Measurements from ENCODE around the gene SUPT3H.

SUPT3H gene

GRCh38 chr6:45351076-45351475 is 26.7 kb downstream of the SUPT3H start:
- H3K4me3 ChIP-seq (ENCODE audit: low read length) = no peak overlapping the region
- H3K36me3 ChIP-seq (ENCODE audit: control insufficient read depth, insufficient read depth, low read length) = no peaks in the 10 kb centered on the region
- no peak overlapping the region for H3K9ac ChIP-seq (ENCODE audit: low read length)
- no peaks in the 10 kb centered on the region for H3K4me1 ChIP-seq (ENCODE audit: control insufficient read depth, insufficient read depth, low read length)
- H3K27ac ChIP-seq (ENCODE audit: low read depth, low read length) = no peak overlapping the region
- no peaks in the 10 kb centered on the region for H3K27me3 ChIP-seq (ENCODE audit: control insufficient read depth, insufficient read depth, low read length)

DNA sequence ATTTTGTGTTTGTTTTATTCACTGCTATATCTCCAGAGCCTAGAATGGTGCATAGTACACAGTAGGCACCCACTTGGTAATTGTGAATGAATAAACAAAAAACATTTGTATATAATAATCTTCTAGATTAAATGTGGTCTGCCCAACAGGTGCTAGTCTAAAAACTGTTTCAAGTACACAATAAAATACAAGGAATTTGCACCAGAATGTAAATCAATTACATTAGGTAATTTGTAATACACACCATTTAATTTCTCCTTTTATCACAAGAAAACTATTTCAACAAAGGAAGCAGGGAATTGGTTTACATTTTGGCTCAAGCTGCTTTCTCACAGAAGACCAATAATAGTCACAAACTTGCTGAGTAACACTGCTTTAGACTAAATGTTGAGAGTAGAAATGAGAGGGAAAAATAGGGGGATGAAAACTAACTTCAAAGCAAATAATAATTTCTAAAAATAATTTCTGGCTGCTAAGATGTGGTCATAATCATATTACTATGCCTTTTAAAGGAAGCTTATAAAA is 27.5 kb downstream of the SUPT3H start:
- no peak overlapping the region for H3K9ac ChIP-seq (ENCODE audit: low read length)
- no peak overlapping the region for H3K27ac ChIP-seq (ENCODE audit: low read depth, low read length)
- H3K4me1 ChIP-seq (ENCODE audit: control insufficient read depth, insufficient read depth, low read length) = no peaks in the 10 kb centered on the region
- no peaks in the 10 kb centered on the region for H3K27me3 ChIP-seq (ENCODE audit: control insufficient read depth, insufficient read depth, low read length)
- H3K4me3 ChIP-seq (ENCODE audit: low read length) = no peak overlapping the region
- H3K36me3 ChIP-seq (ENCODE audit: control insufficient read depth, insufficient read depth, low read length) = no peaks in the 10 kb centered on the region

DNA sequence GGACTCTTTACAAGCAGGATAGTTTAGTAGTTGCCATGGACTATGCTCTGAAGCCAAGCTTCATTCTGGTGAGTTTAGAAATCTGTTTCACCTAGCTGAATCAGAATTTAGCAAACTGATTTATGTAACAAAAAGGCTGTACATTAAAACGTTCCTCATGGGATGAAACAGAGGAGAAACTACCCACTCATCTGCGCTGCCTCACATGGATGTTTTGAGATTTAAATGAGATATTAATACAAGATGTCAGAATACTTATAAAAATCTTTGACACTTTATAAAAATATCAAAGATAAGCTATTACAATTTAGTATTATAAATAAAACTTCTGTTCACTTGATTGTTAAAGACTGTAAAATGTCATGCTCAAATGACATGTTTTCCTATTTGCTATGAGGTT is 32.8 kb downstream of the SUPT3H start:
- no peak overlapping the region for H3K9ac ChIP-seq (ENCODE audit: low read length)

DNA sequence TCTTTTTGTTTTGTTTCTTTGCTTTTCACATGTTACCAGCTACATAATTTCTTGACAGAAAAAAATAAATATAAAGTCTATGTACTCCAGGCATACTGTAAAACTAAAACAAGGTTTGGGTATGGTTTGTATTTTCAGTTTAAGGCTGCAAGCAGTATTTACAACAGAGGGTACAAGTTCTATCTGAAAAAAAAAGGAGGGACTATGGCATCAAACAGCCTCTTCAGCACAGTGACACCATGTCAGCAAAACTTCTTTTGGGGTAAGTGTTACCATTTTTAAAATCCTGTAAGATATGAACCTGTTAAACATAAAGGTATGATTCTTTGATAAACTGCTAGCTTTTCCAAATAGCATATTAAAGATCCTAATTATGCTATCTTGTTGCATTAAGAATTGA is 49.2 kb downstream of the SUPT3H start:
- H3K4me3 ChIP-seq (ENCODE audit: low read length) = no peak overlapping the region
- H3K36me3 ChIP-seq (ENCODE audit: control insufficient read depth, insufficient read depth, low read length) = no peaks in the 10 kb centered on the region
- H3K9ac ChIP-seq (ENCODE audit: low read length) = no peak overlapping the region
- no peaks in the 10 kb centered on the region for H3K4me1 ChIP-seq (ENCODE audit: control insufficient read depth, insufficient read depth, low read length)
- no peak overlapping the region for H3K27ac ChIP-seq (ENCODE audit: low read depth, low read length)
- H3K27me3 ChIP-seq (ENCODE audit: control insufficient read depth, insufficient read depth, low read length) = no peaks in the 10 kb centered on the region

More for the DNA sequence above, 32.8 kb downstream of the SUPT3H start:
- Histone ChIP-seq H3K27ac (ENCODE audit: low read depth, low read length) (no peak overlapping the region), H3K4me3 (ENCODE audit: low read length) (no peak overlapping the region), H3K36me3 (ENCODE audit: control insufficient read depth, insufficient read depth, low read length) (no peaks in the 10 kb centered on the region), H3K27me3 (ENCODE audit: control insufficient read depth, insufficient read depth, low read length) (no peaks in the 10 kb centered on the region), H3K4me1 (ENCODE audit: control insufficient read depth, insufficient read depth, low read length) (no peaks in the 10 kb centered on the region)

DNA sequence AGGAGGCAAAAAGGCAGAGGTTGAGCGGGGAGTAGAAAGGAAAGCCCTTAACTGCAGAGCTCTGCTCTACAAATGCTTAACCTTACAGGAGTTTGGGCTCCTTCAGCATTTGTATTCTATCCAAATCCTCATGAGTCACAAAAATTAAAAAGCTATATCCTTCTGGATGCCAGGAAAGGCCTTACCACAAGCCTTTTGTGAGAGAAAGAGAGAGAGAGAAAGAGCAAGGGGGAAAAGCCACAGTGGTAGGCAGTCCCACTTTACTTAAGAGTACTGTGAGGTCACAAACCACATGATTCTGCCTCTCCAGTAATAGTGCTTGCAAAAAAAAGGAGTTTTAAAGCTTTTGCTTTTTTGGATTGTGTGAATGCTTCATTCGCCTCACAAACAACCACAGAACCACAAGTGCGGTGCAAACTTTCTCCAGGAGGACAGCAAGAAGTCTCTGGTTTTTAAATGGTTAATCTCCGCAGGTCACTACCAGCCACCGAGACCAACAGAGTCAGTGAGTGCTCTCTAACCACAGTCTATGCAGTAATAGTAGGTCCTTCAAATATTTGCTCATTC is 49.7 kb downstream of the SUPT3H start, which contains the start of gene RUNX2:
RUNX2 (plus strand) TSS at position 375 of the 567 bp plus-strand sequence. CDS start 397 bp downstream, outside the sequence.
- Histone ChIP-seq H3K27me3 (ENCODE audit: control insufficient read depth, insufficient read depth, low read length) (no peaks in the 10 kb centered on the region), H3K36me3 (ENCODE audit: control insufficient read depth, insufficient read depth, low read length) (no peaks in the 10 kb centered on the region), H3K4me3 (ENCODE audit: low read length) (peak within 1 kb of the TSS; percentile 21), H3K9ac (ENCODE audit: low read length) (no peak within 1 kb of the TSS), H3K4me1 (ENCODE audit: control insufficient read depth, insufficient read depth, low read length) (no peaks in the 10 kb centered on the region), H3K27ac (ENCODE audit: low read depth, low read length) (no peak within 1 kb of the TSS)

- Histone ChIP-seq H3K4me3 (ENCODE audit: low read length) (no peak overlapping the region), H3K36me3 (ENCODE audit: control insufficient read depth, insufficient read depth, low read length) (no peaks in the 10 kb centered on the region), H3K27me3 (ENCODE audit: control insufficient read depth, insufficient read depth, low read length) (no peaks in the 10 kb centered on the region), H3K4me1 (ENCODE audit: control insufficient read depth, insufficient read depth, low read length) (no peaks in the 10 kb centered on the region), H3K9ac (ENCODE audit: low read length) (no peak overlapping the region), H3K27ac (ENCODE audit: low read depth, low read length) (no peak overlapping the region)
Measured at GRCh38 chr6:45326698-45327417, 50.9 kb downstream of the SUPT3H start.

- Histone ChIP-seq H3K27me3 (ENCODE audit: control insufficient read depth, insufficient read depth, low read length) (no peaks in the 10 kb centered on the region), H3K4me3 (ENCODE audit: low read length) (no peak overlapping the region), H3K4me1 (ENCODE audit: control insufficient read depth, insufficient read depth, low read length) (no peaks in the 10 kb centered on the region), H3K27ac (ENCODE audit: low read depth, low read length) (no peak overlapping the region), H3K36me3 (ENCODE audit: control insufficient read depth, insufficient read depth, low read length) (no peaks in the 10 kb centered on the region), H3K9ac (ENCODE audit: low read length) (no peak overlapping the region)
Measured at GRCh38 chr6:45323656-45324224, 54.0 kb downstream of the SUPT3H start.

DNA sequence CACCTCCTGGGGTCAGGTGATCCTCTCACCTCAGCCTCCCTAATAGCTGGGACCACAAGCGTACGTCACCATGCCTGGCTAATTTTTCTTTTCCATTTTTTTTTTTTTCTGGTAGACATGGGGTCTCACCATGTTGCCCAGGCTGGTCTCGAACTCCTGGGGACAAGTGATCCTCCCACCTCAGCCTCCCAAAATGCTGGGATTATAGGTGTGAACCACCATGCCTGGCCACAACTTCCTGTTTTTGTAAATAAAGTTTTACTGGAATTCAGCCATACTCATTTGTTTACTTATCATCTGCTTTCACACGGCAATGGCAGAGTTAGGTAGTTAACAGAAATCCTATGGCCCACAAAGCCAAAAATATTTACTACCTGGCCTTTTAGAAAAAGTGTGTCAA is 57.4 kb downstream of the SUPT3H start:
- H3K4me1 ChIP-seq (ENCODE audit: control insufficient read depth, insufficient read depth, low read length) = no peaks in the 10 kb centered on the region
- H3K27me3 ChIP-seq (ENCODE audit: control insufficient read depth, insufficient read depth, low read length) = no peaks in the 10 kb centered on the region
- H3K36me3 ChIP-seq (ENCODE audit: control insufficient read depth, insufficient read depth, low read length) = no peaks in the 10 kb centered on the region
- no peak overlapping the region for H3K4me3 ChIP-seq (ENCODE audit: low read length)
- H3K9ac ChIP-seq (ENCODE audit: low read length) = no peak overlapping the region
- H3K27ac ChIP-seq (ENCODE audit: low read depth, low read length) = no peak overlapping the region

DNA sequence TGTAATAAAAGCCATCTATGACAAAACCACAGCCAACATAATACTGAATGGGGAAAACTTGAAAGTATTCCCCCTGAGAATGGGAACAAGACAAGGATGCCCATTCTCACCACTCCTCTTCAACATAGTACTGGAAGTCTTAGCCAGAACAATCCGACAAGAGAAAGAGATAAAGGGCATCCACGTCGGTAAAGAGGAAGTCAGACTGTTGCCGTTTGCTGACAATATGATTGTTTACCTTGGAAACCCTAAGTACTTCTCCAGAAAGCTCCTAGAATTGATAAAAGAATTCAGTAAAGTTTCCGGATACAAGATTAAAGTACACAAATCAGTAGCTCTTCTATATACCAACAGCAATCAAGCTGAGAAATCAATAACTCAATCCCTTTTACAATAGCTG is 63.6 kb downstream of the SUPT3H start:
- Histone ChIP-seq H3K9ac (ENCODE audit: low read length) (no peak overlapping the region), H3K27ac (ENCODE audit: low read depth, low read length) (no peak overlapping the region), H3K27me3 (ENCODE audit: control insufficient read depth, insufficient read depth, low read length) (no peaks in the 10 kb centered on the region), H3K4me3 (ENCODE audit: low read length) (no peak overlapping the region), H3K36me3 (ENCODE audit: control insufficient read depth, insufficient read depth, low read length) (no peaks in the 10 kb centered on the region), H3K4me1 (ENCODE audit: control insufficient read depth, insufficient read depth, low read length) (no peaks in the 10 kb centered on the region)

- no peaks in the 10 kb centered on the region for H3K4me1 ChIP-seq (ENCODE audit: control insufficient read depth, insufficient read depth, low read length)
- no peak overlapping the region for H3K4me3 ChIP-seq (ENCODE audit: low read length)
- no peaks in the 10 kb centered on the region for H3K36me3 ChIP-seq (ENCODE audit: control insufficient read depth, insufficient read depth, low read length)
- no peak overlapping the region for H3K9ac ChIP-seq (ENCODE audit: low read length)
- no peaks in the 10 kb centered on the region for H3K27me3 ChIP-seq (ENCODE audit: control insufficient read depth, insufficient read depth, low read length)
- no peak overlapping the region for H3K27ac ChIP-seq (ENCODE audit: low read depth, low read length)
Measured at GRCh38 chr6:45310118-45310788, 67.5 kb downstream of the SUPT3H start.

- Histone ChIP-seq H3K27me3 (ENCODE audit: control insufficient read depth, insufficient read depth, low read length) (no peaks in the 10 kb centered on the region), H3K27ac (ENCODE audit: low read depth, low read length) (no peak overlapping the region), H3K4me1 (ENCODE audit: control insufficient read depth, insufficient read depth, low read length) (no peaks in the 10 kb centered on the region), H3K9ac (ENCODE audit: low read length) (no peak overlapping the region), H3K36me3 (ENCODE audit: control insufficient read depth, insufficient read depth, low read length) (no peaks in the 10 kb centered on the region), H3K4me3 (ENCODE audit: low read length) (no peak overlapping the region)
Measured at GRCh38 chr6:45305546-45305945, 72.2 kb downstream of the SUPT3H start.

DNA sequence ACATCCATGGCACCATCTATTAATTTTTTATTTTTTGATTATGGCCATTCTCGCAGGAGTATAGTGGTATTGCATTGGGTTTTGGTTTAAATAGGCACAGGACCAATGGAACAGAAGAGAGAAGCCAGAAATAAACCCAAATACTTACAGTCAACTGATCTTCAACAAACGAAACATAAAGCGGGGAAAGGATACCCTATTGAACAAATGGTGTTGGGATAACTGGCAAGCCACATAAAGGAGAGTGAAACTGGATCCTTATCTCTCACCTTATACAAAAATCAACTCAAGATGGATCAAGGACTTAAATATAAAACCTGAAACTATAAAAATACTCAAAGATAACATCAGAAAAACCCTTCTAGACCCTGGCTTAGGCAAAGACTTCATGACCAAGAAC is 74.9 kb downstream of the SUPT3H start:
- Histone ChIP-seq H3K4me3 (ENCODE audit: low read length) (no peak overlapping the region), H3K4me1 (ENCODE audit: control insufficient read depth, insufficient read depth, low read length) (no peaks in the 10 kb centered on the region), H3K36me3 (ENCODE audit: control insufficient read depth, insufficient read depth, low read length) (no peaks in the 10 kb centered on the region), H3K27ac (ENCODE audit: low read depth, low read length) (no peak overlapping the region), H3K27me3 (ENCODE audit: control insufficient read depth, insufficient read depth, low read length) (no peaks in the 10 kb centered on the region), H3K9ac (ENCODE audit: low read length) (no peak overlapping the region)

All from rectal smooth muscle tissue (tissue), 1 donor.